ENCODE measurements around the gene TGM3.

Gene TGM3

GRCh38 chr20:2385026-2385425 is 89.2 kb downstream of the TGM3 start:
- DNase-seq: no peak

GRCh38 chr20:2385496-2385895 is 89.7 kb downstream of the TGM3 start:
- no peak for DNase-seq

- DNase-seq: no peak
Observed at GRCh38 chr20:2386516-2387179, 90.8 kb downstream of the TGM3 start.

- peak; percentile 78 for DNase-seq
Observed at GRCh38 chr20:2387180-2387577, 91.4 kb downstream of the TGM3 start.

- no peak for DNase-seq
Observed at GRCh38 chr20:2387580-2387979, 91.8 kb downstream of the TGM3 start.
